ENCODE data around the gene PRDM16. TPM values are rescaled to one million over a fixed set of nuclear protein-coding genes. Genes with fewer than 3 reads are reported as not detected.

Gene PRDM16
- total RNA-seq, 1 experiment from 2014 or later = 0.61 TPM

GRCh38 chr1:3321559-3322449 is 252.8 kb downstream of the PRDM16 start:
- no peak for DNase-seq (ENCODE audit: low read depth, low spot score)
- in situ Hi-C loops (cut with HindIII; ENCODE audit: low pct_unique_long_range_greater_than_20kb, low sequenced_read_pairs) = no loop called here

GRCh38 chr1:3322450-3323020 is 253.5 kb downstream of the PRDM16 start:
- no peak for DNase-seq (ENCODE audit: low read depth, low spot score)
- in situ Hi-C loops (cut with HindIII; ENCODE audit: low pct_unique_long_range_greater_than_20kb, low sequenced_read_pairs) = no loop called here

DNA sequence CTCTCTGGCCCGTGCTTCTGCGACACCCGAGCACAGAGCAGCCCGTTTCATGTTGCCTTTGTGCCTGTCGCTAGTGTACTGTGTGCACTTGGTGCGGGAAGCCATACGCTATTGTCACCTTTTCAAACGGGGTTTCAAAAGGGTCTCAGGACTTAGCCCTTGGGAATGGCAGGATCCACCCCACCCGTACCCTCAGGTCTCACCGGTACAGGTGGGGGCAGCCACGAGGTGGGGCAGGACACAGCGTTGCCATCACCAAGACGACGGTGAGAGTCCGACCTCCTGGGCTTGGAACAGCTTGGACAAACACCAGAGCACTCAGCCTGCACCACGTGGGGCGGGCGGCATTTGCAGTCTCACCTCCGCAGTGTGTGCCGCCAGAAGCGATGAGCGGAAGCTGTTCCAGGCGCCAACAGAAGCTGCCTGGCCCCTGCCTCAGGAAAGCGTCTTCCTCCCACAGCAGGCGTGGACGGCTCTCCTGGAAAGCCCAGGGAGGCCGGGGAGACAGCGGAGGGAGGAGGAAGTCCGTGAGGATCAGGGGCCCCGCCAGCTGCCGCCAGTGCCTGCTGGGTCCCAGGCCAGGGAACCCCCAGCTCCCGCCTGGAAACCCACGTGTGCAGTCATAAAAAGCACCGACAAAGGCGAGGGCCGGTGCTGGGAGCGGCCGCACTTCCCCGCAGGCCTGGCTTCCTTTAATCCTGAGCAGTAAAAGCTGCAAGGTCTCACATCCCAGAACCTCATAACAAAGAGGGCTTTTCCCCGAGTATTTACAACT is 254.2 kb downstream of the PRDM16 start:
- in situ Hi-C loops (cut with HindIII; ENCODE audit: low pct_unique_long_range_greater_than_20kb, low sequenced_read_pairs) = no loop called here
- DNase-seq (ENCODE audit: low read depth, low spot score) = no peak

GRCh38 chr1:3323796-3324703 is 255.0 kb downstream of the PRDM16 start:
- no peak for DNase-seq (ENCODE audit: low read depth, low spot score)
- in situ Hi-C loops (cut with HindIII; ENCODE audit: low pct_unique_long_range_greater_than_20kb, low sequenced_read_pairs) = no loop called here

- DNase-seq (ENCODE audit: low read depth, low spot score) = no peak
- in situ Hi-C loops (cut with HindIII; ENCODE audit: low pct_unique_long_range_greater_than_20kb, low sequenced_read_pairs) = no loop called here
These were observed 255.9 kb downstream of the PRDM16 start for GRCh38 chr1:3324704-3325535.

DNA sequence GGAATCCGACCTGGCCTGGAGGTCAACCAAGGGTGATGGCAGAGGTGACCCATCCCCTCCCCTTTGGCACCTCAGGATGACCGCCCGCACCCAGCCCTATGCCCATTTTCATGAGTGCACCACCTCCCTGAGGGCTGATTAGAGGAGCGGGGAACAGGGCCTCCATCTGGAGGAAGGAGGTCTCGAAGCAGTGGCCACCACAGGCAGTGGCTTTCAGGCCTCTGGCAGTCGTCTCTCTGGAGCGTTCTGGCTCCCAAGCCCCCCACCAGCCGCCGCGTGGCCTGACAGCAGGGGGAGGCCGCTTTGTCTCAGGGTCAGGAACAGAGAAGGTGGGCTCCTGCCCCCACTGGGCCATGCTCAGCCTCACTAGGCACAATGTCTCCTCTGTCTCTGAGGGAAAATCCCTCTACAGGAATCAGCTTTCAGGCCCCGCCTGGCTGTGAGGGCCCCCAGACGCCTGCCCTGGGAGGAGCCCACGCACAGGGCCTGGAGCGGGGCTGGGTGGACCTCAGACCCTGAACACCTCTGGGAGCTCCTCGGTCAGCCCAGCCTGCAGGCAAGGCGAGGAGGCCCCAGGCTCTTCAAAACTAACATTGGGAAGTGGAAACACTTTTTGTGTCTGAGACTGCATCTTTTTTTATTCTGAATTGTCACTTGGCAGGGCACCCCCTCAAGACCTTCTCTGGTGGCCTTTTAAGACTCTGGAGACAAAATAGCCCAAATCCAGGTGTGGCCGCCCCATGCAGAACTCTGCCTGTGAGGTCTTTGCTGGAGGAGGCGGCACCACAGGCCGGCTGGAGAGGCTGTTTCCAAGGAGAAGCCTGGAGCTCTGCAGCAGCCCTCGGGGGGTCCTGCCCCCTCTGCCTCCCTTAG is 257.7 kb downstream of the PRDM16 start:
- in situ Hi-C loops (cut with HindIII; ENCODE audit: low pct_unique_long_range_greater_than_20kb, low sequenced_read_pairs) = no loop called here

GRCh38 chr1:3327389-3327702 is 258.3 kb downstream of the PRDM16 start:
- DNase-seq (ENCODE audit: low read depth, low spot score) = no peak
- in situ Hi-C loops (cut with HindIII; ENCODE audit: low pct_unique_long_range_greater_than_20kb, low sequenced_read_pairs) = no loop called here

More for the DNA sequence above, 257.7 kb downstream of the PRDM16 start:
- no peak for DNase-seq (ENCODE audit: low read depth, low spot score)

GRCh38 chr1:3327936-3328590 is 259.1 kb downstream of the PRDM16 start:
- no peak for DNase-seq (ENCODE audit: low read depth, low spot score)
- in situ Hi-C loops (cut with HindIII; ENCODE audit: low pct_unique_long_range_greater_than_20kb, low sequenced_read_pairs) = no loop called here

GRCh38 chr1:3329640-3330281 is 260.8 kb downstream of the PRDM16 start:
- DNase-seq (ENCODE audit: low read depth, low spot score) = no peak
- in situ Hi-C loops (cut with HindIII; ENCODE audit: low pct_unique_long_range_greater_than_20kb, low sequenced_read_pairs) = no loop called here

GRCh38 chr1:3330771-3331245 is 261.8 kb downstream of the PRDM16 start:
- in situ Hi-C loops (cut with HindIII; ENCODE audit: low pct_unique_long_range_greater_than_20kb, low sequenced_read_pairs) = no loop called here

DNA sequence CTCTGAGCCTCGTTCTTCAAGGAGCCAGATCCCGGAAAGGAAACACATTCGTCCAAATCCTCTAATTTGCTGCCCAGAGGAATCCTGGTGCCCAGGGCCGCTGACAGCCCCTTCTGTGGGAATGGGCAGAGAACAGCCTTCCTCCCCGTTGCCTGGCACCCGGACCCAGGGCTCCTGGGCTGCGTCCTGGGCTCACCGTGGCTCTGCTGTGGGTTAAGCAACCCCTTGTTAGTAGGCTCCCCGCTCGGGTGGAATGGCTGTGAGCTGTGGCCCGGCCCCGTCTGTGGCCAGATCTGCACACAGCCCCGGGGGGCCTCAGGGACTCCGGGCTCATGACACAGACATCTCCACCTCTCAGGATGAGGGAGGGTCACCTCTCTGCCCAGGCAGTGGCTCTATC is 262.6 kb downstream of the PRDM16 start:
- DNase-seq (ENCODE audit: low read depth, low spot score) = no peak
- in situ Hi-C loops (cut with HindIII; ENCODE audit: low pct_unique_long_range_greater_than_20kb, low sequenced_read_pairs) = no loop called here

More at GRCh38 chr1:3330771-3331245, 261.8 kb downstream of the PRDM16 start:
- DNase-seq (ENCODE audit: low read depth, low spot score) = no peak

- in situ Hi-C loops (cut with HindIII; ENCODE audit: low pct_unique_long_range_greater_than_20kb, low sequenced_read_pairs) = no loop called here
These were observed 263.0 kb downstream of the PRDM16 start for GRCh38 chr1:3332043-3332442.

GRCh38 chr1:3332662-3333061 is 263.7 kb downstream of the PRDM16 start:
- in situ Hi-C loops (cut with HindIII; ENCODE audit: low pct_unique_long_range_greater_than_20kb, low sequenced_read_pairs) = no loop called here
- no peak for DNase-seq (ENCODE audit: low read depth, low spot score)

More at GRCh38 chr1:3332043-3332442, 263.0 kb downstream of the PRDM16 start:
- no peak for DNase-seq (ENCODE audit: low read depth, low spot score)

- no peak for DNase-seq (ENCODE audit: low read depth, low spot score)
- in situ Hi-C loops (cut with HindIII; ENCODE audit: low pct_unique_long_range_greater_than_20kb, low sequenced_read_pairs) = no loop called here
These were observed 264.9 kb downstream of the PRDM16 start for GRCh38 chr1:3333903-3334302.

DNA sequence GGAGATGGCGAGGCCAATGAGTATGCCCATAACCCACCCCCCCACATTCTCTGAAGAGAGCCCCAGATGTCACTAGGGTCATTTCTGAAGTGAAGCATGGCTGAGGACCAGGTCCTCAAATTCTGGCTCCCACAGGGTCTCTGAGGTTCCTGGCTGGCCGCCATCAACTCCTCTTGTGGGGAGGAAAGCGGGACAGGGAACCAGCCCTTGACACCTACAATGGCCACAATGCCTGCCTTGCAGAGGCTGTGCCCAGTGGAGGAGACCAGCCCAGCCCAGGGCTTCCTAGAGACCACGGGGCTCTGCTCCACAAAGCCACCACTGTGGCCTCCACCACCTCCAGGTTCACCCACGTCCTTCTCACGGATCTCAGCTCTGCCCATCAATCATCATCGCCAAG is 265.4 kb downstream of the PRDM16 start:
- DNase-seq (ENCODE audit: low read depth, low spot score) = no peak
- in situ Hi-C loops (cut with HindIII; ENCODE audit: low pct_unique_long_range_greater_than_20kb, low sequenced_read_pairs) = no loop called here

Measured in SK-MEL-5 (cell line).